Common myeloid progenitor, CD34-positive (primary cell): ENCODE data around the gene HIBCH.
"Not testable (repeated sequence)": the region's sequence is repeated elsewhere in the genome, so short reads cannot be mapped to it uniquely, and the experiment has no call there.

Experiments used
- CTCF ChIA-PET: fragments of 350-600 bp; sonication (Branson Sonifier 250); formaldehyde crosslinking; loops from one replicate; lab custom pipeline; 2021; ENCODE audit warnings: antibody characterized with exemption; lab: Charles Lee
- POLR2A ChIA-PET: fragments of 350-600 bp; sonication (Branson Sonifier 250); formaldehyde crosslinking; loops from one replicate; lab custom pipeline; 2021; ENCODE audit warnings: antibody characterized with exemption; lab: Charles Lee
- DNase-seq, 3 donors: peaks; one replicate each; pipeline versions ENCODE4 v3.0.0 to v3.0.0-alpha.2; 2013
- H3K27ac ChIP-seq, 2 experiments: 1 replicate in 1 of 2; 2 replicates in 1 of 2; pipeline ENCODE4 v1.7.0; 2013; ENCODE audit warnings: inconsistent platforms in 2 of 2, low read length in 2 of 2, mild to moderate bottlenecking in 2 of 2, low read depth in 1 of 2, moderate library complexity in 1 of 2; ENCODE audit not compliant: severe bottlenecking in 2 of 2, insufficient read depth in 1 of 2, poor library complexity in 1 of 2
- H3K27me3 ChIP-seq, 5 experiments: replicated peaks in 2 of 5; 1 replicate in 3 of 5; 2 replicates in 2 of 5; pipeline versions ENCODE4 v1.6.1 to v1.7.0; 2013; ENCODE audit warnings: low read length in 4 of 5, mild to moderate bottlenecking in 2 of 5, moderate library complexity in 2 of 5, inconsistent platforms in 1 of 5; ENCODE audit not compliant: insufficient read depth in 5 of 5, control insufficient read depth in 4 of 5
- H3K36me3 ChIP-seq, 4 experiments: 1 replicate in 2 of 4; 2 replicates in 2 of 4; pipeline versions ENCODE4 v1.6.1 to v1.7.0; 2013; ENCODE audit warnings: low read length in 3 of 4, control low read depth in 1 of 4, mild to moderate bottlenecking in 1 of 4; ENCODE audit not compliant: control insufficient read depth in 4 of 4, insufficient read depth in 4 of 4
- H3K4me1 ChIP-seq, 4 experiments: 1 replicate in 3 of 4; 2 replicates in 1 of 4; pipeline versions ENCODE4 v1.6.1 to v1.7.1; 2013; ENCODE audit warnings: low read length in 3 of 4, mild to moderate bottlenecking in 3 of 4, control low read depth in 1 of 4, inconsistent platforms in 1 of 4, moderate library complexity in 1 of 4; ENCODE audit not compliant: control insufficient read depth in 4 of 4, insufficient read depth in 4 of 4; ENCODE audit errors: control extremely low read depth in 1 of 4
- H3K4me3 ChIP-seq, 7 experiments: 1 replicate in 4 of 7; 2 replicates in 3 of 7; pipeline versions ENCODE4 v1.5.1 to v1.7.0; 2013; ENCODE audit warnings: mild to moderate bottlenecking in 7 of 7, low read length in 6 of 7, moderate library complexity in 6 of 7, inconsistent platforms in 2 of 7, low read depth in 2 of 7, control low read depth in 1 of 7; ENCODE audit not compliant: insufficient read depth in 4 of 7, control insufficient read depth in 1 of 7; ENCODE audit errors: extremely low read depth in 1 of 7
- H3K9me3 ChIP-seq, 5 experiments: 1 replicate in 4 of 5; 2 replicates in 1 of 5; pipeline versions ENCODE4 v1.6.1 to v1.7.1; 2013; ENCODE audit warnings: low read length in 4 of 5, mild to moderate bottlenecking in 2 of 5, inconsistent platforms in 1 of 5, low read depth in 1 of 5, moderate library complexity in 1 of 5; ENCODE audit not compliant: control insufficient read depth in 4 of 5, insufficient read depth in 2 of 5; ENCODE audit errors: control extremely low read depth in 1 of 5
- WGBS: methylation state at CpG from one replicate; pipeline ENCODE4 v1.1.5; 2013; ENCODE audit not compliant: insufficient coverage; 5-methylcytosine and 5-hydroxymethylcytosine counted together

HIBCH gene

GRCh38 chr2:190254063-190254850, 65.4 kb downstream of the HIBCH start:
- POLR2A ChIA-PET = no interaction called here
- peaks cover 25 to 49% (median 33%) of the 10 kb centered on the region in 4 experiments for H3K36me3 ChIP-seq
- H3K4me1 ChIP-seq = no peaks in the 10 kb centered on the region
- no peak overlapping the region for H3K27ac ChIP-seq
- H3K27me3 ChIP-seq = no peaks in the 10 kb centered on the region
- CTCF ChIA-PET = no interaction called here
- no peak overlapping the region for H3K4me3 ChIP-seq
- 83% methylated on average over 1 of the region's 3 CpGs for WGBS
- peaks cover 0 to 15% (median 9%) of the 10 kb centered on the region in 5 experiments for H3K9me3 ChIP-seq
- no peak for DNase-seq

- H3K9me3 ChIP-seq = no peaks in the 10 kb centered on the region
- no peak overlapping the region for H3K4me3 ChIP-seq
- peaks cover 7 to 33% (median 18%) of the 10 kb centered on the region in 4 experiments for H3K36me3 ChIP-seq
- ChIA-PET CTCF (interaction anchor here (0.7 to 1.0 kb wide), 2 partner anchors 13 to 22 kb away, joined by 3 read pairs; no protein-coding TSS in a partner anchor), POLR2A (no interaction called here)
- H3K4me1 ChIP-seq = no peaks in the 10 kb centered on the region
- no peak for DNase-seq
- 84% methylated on average over 2 of the region's 2 CpGs for WGBS
- no peaks in the 10 kb centered on the region for H3K27me3 ChIP-seq
- no peak overlapping the region for H3K27ac ChIP-seq
Observed at GRCh38 chr2:190250421-190250820, 69.2 kb downstream of the HIBCH start.

- H3K9me3 ChIP-seq = peaks cover 0 to 12% (median under 1%) of the 10 kb centered on the region in 5 experiments
- CTCF ChIA-PET = no interaction called here
- DNase-seq = no peak
- WGBS = 94% methylated on average over 2 of the region's 2 CpGs
- no peaks in the 10 kb centered on the region for H3K27me3 ChIP-seq
- H3K27ac ChIP-seq = no peak overlapping the region
- POLR2A ChIA-PET = no interaction called here
- no peaks in the 10 kb centered on the region for H3K4me1 ChIP-seq
- H3K4me3 ChIP-seq = no peak overlapping the region
- peaks cover 2 to 17% (median 5%) of the 10 kb centered on the region in 4 experiments for H3K36me3 ChIP-seq
Observed at GRCh38 chr2:190235551-190236075, 84.0 kb downstream of the HIBCH start.

GRCh38 chr2:190235101-190235500, 84.5 kb downstream of the HIBCH start:
- no peak for DNase-seq
- Histone ChIP-seq H3K27me3 (no peaks in the 10 kb centered on the region), H3K27ac (no peak overlapping the region), H3K4me3 (no peak overlapping the region), H3K9me3 (peaks cover 0 to 12% (median 0%) of the 10 kb centered on the region in 5 experiments), H3K36me3 (peaks cover 2 to 17% (median 5%) of the 10 kb centered on the region in 4 experiments), H3K4me1 (no peaks in the 10 kb centered on the region)
- 100% methylated on average over 1 of the region's 4 CpGs for WGBS
- ChIA-PET POLR2A (no interaction called here), CTCF (no interaction called here)

- H3K4me3 ChIP-seq, DNase-seq, H3K27me3 ChIP-seq, POLR2A ChIA-PET, H3K27ac ChIP-seq, CTCF ChIA-PET, H3K4me1 ChIP-seq: not testable (repeated sequence)
- 88% methylated on average over 11 of the region's 12 CpGs for WGBS
- Histone ChIP-seq H3K36me3 (peaks cover 7 to 21% (median 10%) of the 10 kb centered on the region in 4 experiments), H3K9me3 (peaks cover 0 to 11% (median 7%) of the 10 kb centered on the region in 5 experiments)
Observed at GRCh38 chr2:190223989-190224388, 95.6 kb downstream of the HIBCH start.

GRCh38 chr2:190222745-190223144, 96.9 kb downstream of the HIBCH start:
- H3K27me3 ChIP-seq, H3K4me1 ChIP-seq, DNase-seq, POLR2A ChIA-PET, H3K27ac ChIP-seq, CTCF ChIA-PET, H3K4me3 ChIP-seq: not testable (repeated sequence)
- peaks cover 0 to 10% (median 7%) of the 10 kb centered on the region in 5 experiments for H3K9me3 ChIP-seq
- peaks cover 7 to 26% (median 12%) of the 10 kb centered on the region in 4 experiments for H3K36me3 ChIP-seq
- no CpG with 5 or more reads among the region's 2 CpGs for WGBS

GRCh38 chr2:190221429-190221828, 98.2 kb downstream of the HIBCH start:
- Histone ChIP-seq H3K36me3 (peaks cover 7 to 26% (median 12%) of the 10 kb centered on the region in 4 experiments), H3K4me3 (no peak overlapping the region), H3K9me3 (peaks cover 0 to 7% (median 6%) of the 10 kb centered on the region in 5 experiments), H3K27ac (no peak overlapping the region), H3K27me3 (no peaks in the 10 kb centered on the region), H3K4me1 (peaks cover 0 to 7% (median 6%) of the 10 kb centered on the region in 4 experiments)
- ChIA-PET CTCF (no interaction called here), POLR2A (no interaction called here)
- WGBS = 89% methylated on average over 5 of the region's 7 CpGs
- DNase-seq = no peak
